K562 (cell line): ENCODE results near the gene AP3B1. TPM values are rescaled to one million over a fixed set of nuclear protein-coding genes. Genes with fewer than 3 reads are reported as not detected.

ENCODE experiments used
- ATAC-seq: fragments of 200-7000 bp; cut with Tn5 transposase; 3 replicates; pipeline ENCODE4 v1.9.1; 2020; ENCODE audit warnings: moderate library complexity
- BruUV-seq: library from RNA; stranded (reverse); fragments of 400-500 nt; replicated peaks from 2 replicates; lab custom pipeline; 2021; lab: Mats Ljungman, UMichigan
- CTCF ChIA-PET: fragments of 300-600 bp; formaldehyde crosslinking; extraction: SDS; loops from one replicate; lab custom pipeline; 2021; ENCODE audit warnings: low intra/inter-chr PET ratio; lab: Yijun Ruan, JAX
- POLR2A ChIA-PET: fragments of 300-600, 350-650 bp; sonication (Branson Sonifier 250); formaldehyde crosslinking; extraction: SDS; loops from one replicate; lab custom pipeline; 2021; ENCODE audit warnings: antibody characterized with exemption, inconsistent platforms; lab: Yijun Ruan, JAX
- DNase-seq, 4 experiments: peaks; one replicate each; pipeline versions ENCODE4 v3.0.0 to v3.0.0-alpha.2; 2011 to 2018; ENCODE audit warnings: low spot score in 3 of 4, mixed read lengths in 3 of 4; ENCODE audit errors: extremely low read depth in 1 of 4
- FAIRE-seq: peaks from 2 replicates; lab custom pipeline; 2011; peaks lifted over from hg19 to GRCh38; lab: Jason Lieb, UNC
- H2AFZ ChIP-seq: 2 replicates; pipeline ENCODE4 v1.6.0; 2011; ENCODE audit warnings: low read depth, low read length, control low read depth, inconsistent platforms
- H3K27ac ChIP-seq: fragments of 200-600 bp; 3 replicates; pipeline ENCODE4 v1.8.0; 2011; ENCODE audit warnings: low read depth, mild to moderate bottlenecking, control low read depth, inconsistent platforms, low read length, moderate library complexity, mixed read lengths; ENCODE audit errors: extremely low read depth
- H3K27me3 ChIP-seq, 2 experiments: fragments of 300-600 bp in 1 of 2; 2 replicates in 1 of 2; 3 replicates in 1 of 2; pipeline versions ENCODE4 v1.6.0 to v1.8.0; 2011; ENCODE audit warnings: inconsistent platforms in 2 of 2, low read length in 2 of 2, mild to moderate bottlenecking in 1 of 2, mixed read lengths in 1 of 2, moderate library complexity in 1 of 2; ENCODE audit not compliant: control insufficient read depth in 2 of 2, insufficient read depth in 2 of 2
- H3K36me3 ChIP-seq: fragments of 300-600 bp; 3 replicates; pipeline ENCODE4 v1.8.0; 2011; ENCODE audit warnings: mild to moderate bottlenecking, low read length, inconsistent platforms; ENCODE audit not compliant: control insufficient read depth, insufficient read depth
- H3K4me1 ChIP-seq, 2 experiments: fragments of 200-600 bp in 1 of 2; replicated peaks in 1 of 2; 2 replicates in 1 of 2; 3 replicates in 1 of 2; pipeline versions ENCODE4 v1.5.1 to v1.8.0; 2011; ENCODE audit warnings: inconsistent platforms in 2 of 2, low read length in 2 of 2, mild to moderate bottlenecking in 1 of 2, mixed read lengths in 1 of 2, moderate library complexity in 1 of 2; ENCODE audit not compliant: control insufficient read depth in 2 of 2, insufficient read depth in 2 of 2
- H3K4me2 ChIP-seq: 2 replicates; pipeline ENCODE4 v1.6.1; 2011; ENCODE audit warnings: low read length, control low read depth, inconsistent platforms, mixed read lengths; ENCODE audit not compliant: insufficient read depth
- H3K4me3 ChIP-seq: fragments of 200-600 bp; sonication (generic), shearing (Covaris generic); 2 replicates; pipeline ENCODE4 v1.5.1; 2016; ENCODE audit warnings: control low read depth, inconsistent platforms
- H3K79me2 ChIP-seq: fragments of 200-600 bp; 3 replicates; pipeline ENCODE4 v1.8.0; 2011; ENCODE audit warnings: low read length, inconsistent platforms; ENCODE audit not compliant: control insufficient read depth, insufficient read depth
- H3K9ac ChIP-seq, 2 experiments: 2 replicates each; pipeline versions ENCODE4 v1.6.0 to v1.6.1; 2011; ENCODE audit warnings: low read depth in 2 of 2, low read length in 2 of 2, control low read depth in 1 of 2, inconsistent platforms in 1 of 2, mild to moderate bottlenecking in 1 of 2, mixed read lengths in 1 of 2; ENCODE audit not compliant: insufficient read depth in 1 of 2
- H3K9me1 ChIP-seq: one replicate; pipeline ENCODE4 v1.6.0; 2011; ENCODE audit warnings: inconsistent platforms, mild to moderate bottlenecking, low read length, moderate library complexity; ENCODE audit not compliant: control insufficient read depth, insufficient read depth
- H3K9me3 ChIP-seq: replicated peaks from 2 replicates; pipeline ENCODE4 v1.5.1; 2011; ENCODE audit warnings: low read depth, low read length, inconsistent platforms; ENCODE audit not compliant: control insufficient read depth, insufficient read depth
- H4K20me1 ChIP-seq: replicated peaks from 2 replicates; pipeline ENCODE4 v1.6.1; 2011; ENCODE audit warnings: low read length, inconsistent platforms, mixed read lengths; ENCODE audit not compliant: control insufficient read depth, insufficient read depth
- CBFA2T2 ChIP-seq: fragments of 450-650 bp; conservative IDR thresholded peaks from 2 replicates; pipeline ENCODE4 v1.6.1; 2017; ENCODE audit warnings: mild to moderate bottlenecking
- CHD2 ChIP-seq: IDR thresholded peaks from 2 replicates; pipeline ENCODE4 v1.6.1; 2011; ENCODE audit warnings: low read depth, low read length
- CHD7 ChIP-seq: fragments of 200-600 bp; sonication (generic); IDR thresholded peaks from one replicate; pipeline ENCODE4 v1.6.1; 2012; ENCODE audit warnings: mild to moderate bottlenecking, low read depth, low read length, inconsistent platforms
- ETV6 ChIP-seq, 3 experiments: fragments of 150-350 bp in 1 of 3; sonication (generic) in 1 of 3; formaldehyde crosslinking in 1 of 3; IDR thresholded peaks; 2 replicates each; pipeline versions ENCODE4 v1.6.1 to v1.8.0; 2014 to 2022; ENCODE audit warnings: borderline replicate concordance in 2 of 3, low read depth in 2 of 3, antibody characterized with exemption in 1 of 3, low read length in 1 of 3, mild to moderate bottlenecking in 1 of 3, missing genetic modification reagents in 1 of 3
- MYC ChIP-seq, 2 experiments: fragments of 250-450 bp in 1 of 2; sonication (Bioruptor Pico) in 1 of 2; IDR thresholded peaks; 2 replicates each; pipeline versions ENCODE4 v1.5.1 to v1.6.1; 2012 to 2021; ENCODE audit warnings: low read depth in 2 of 2, borderline replicate concordance in 1 of 2, improper control_type of control experiment in 1 of 2, low read length in 1 of 2, mild to moderate bottlenecking in 1 of 2, moderate library complexity in 1 of 2
- NCOA1 ChIP-seq: fragments of 450-650 bp; IDR thresholded peaks from 2 replicates; pipeline ENCODE4 v1.6.1; 2016; ENCODE audit warnings: low read depth
- RFX7 ChIP-seq: fragments of 250-450 bp; sonication (Bioruptor Pico); IDR thresholded peaks from 2 replicates; pipeline ENCODE4 v1.5.1; 2021; ENCODE audit warnings: mild to moderate bottlenecking
- SETDB1 ChIP-seq: IDR thresholded peaks from one replicate; pipeline ENCODE4 v1.6.1; 2012; ENCODE audit warnings: low read length, control low read depth, inconsistent platforms
- TRIM28 ChIP-seq: fragments of 450-650 bp; IDR thresholded peaks from 2 replicates; pipeline ENCODE4 v1.6.1; 2017
- USF1 ChIP-seq: sonication (generic); formaldehyde crosslinking; IDR thresholded peaks from 2 replicates; pipeline ENCODE4 v1.9.0; 2022; ENCODE audit warnings: mild to moderate bottlenecking, missing genetic modification reagents
- ZNF507 ChIP-seq: conservative IDR thresholded peaks from 2 replicates; pipeline ENCODE4 v1.6.1; 2017; ENCODE audit warnings: missing genetic modification characterization, missing compliant biosample characterization
- ZNF644 ChIP-seq: fragments of 200-800 bp; sonication (Bioruptor generic); IDR thresholded peaks from 2 replicates; pipeline ENCODE4 v1.6.1; 2016; ENCODE audit warnings: low read depth, missing genetic modification characterization, missing compliant biosample characterization
- WGBS: fragments of 100-300 bp; shearing (Covaris generic); methylation state at CpG from one replicate; pipeline ENCODE4 v1.1.6; 2016; ENCODE audit warnings: low coverage, mixed read lengths; ENCODE audit not compliant: insufficient coverage; ENCODE audit errors: missing lambda C conversion rate; 5-methylcytosine and 5-hydroxymethylcytosine counted together
- in situ Hi-C: fragments of 300-500 bp; cut with MboI; formaldehyde crosslinking; loops from 4 replicates; pipeline ENCODE4 v1.15.0; 2018; ENCODE audit warnings: inconsistent platforms, mixed read lengths
- intact Hi-C: fragments of 100-400 bp; cut with micrococcal nuclease; formaldehyde crosslinking; loops from 2 replicates; pipeline ENCODE4 v1.14.2; 2022
- polyA plus RNA-seq, 8 experiments: library from polyadenylated mRNA; depleted of rRNA in 4 of 8; stranded (reverse) in 5 of 8; unstranded in 3 of 8; fragments of >200 nt; fragmentation: Nextera tagmentation in 2 of 8; fragmentation: Illumina TruSeq in 1 of 8; extraction: Ambion mirVana in 2 of 8; extraction: Trizol in 1 of 8; gene quantifications; 2 replicates each; pipeline versions ENCODE4 v1.2.1 to v1.2.3, GENCODE V29; 2011 to 2014; ENCODE audit warnings: inconsistent platforms in 1 of 8, missing spikeins in 1 of 8
- total RNA-seq, 7 experiments: library from RNA; depleted of rRNA in 6 of 7; stranded (reverse); fragments of >200 nt in 6 of 7; fragmentation: Illumina TruSeq in 2 of 7; extraction: Trizol in 2 of 7; gene quantifications; 2 replicates each; pipeline versions ENCODE4 v1.2.1 to v1.2.3, GENCODE V29; 2011 to 2021; ENCODE audit warnings: low replicate concordance in 1 of 7

The AP3B1 gene
- total and polyA plus RNA-seq, 9 of the 15 experiments (the other 6 are each of a cell fraction or from before 2014, with no cell fraction given): 21.1 to 61.8 (median 42.2) TPM

GRCh38 chr5:78253201-78253600 lies 41.3 kb downstream of the AP3B1 start:
- H2AFZ ChIP-seq: no peak overlapping the region
- no peaks in the 10 kb centered on the region for H3K36me3 ChIP-seq
- no peak overlapping the region for H3K27ac ChIP-seq
- no peaks in the 10 kb centered on the region for H3K9me3 ChIP-seq
- H3K27me3 ChIP-seq: no peaks in the 10 kb centered on the region
- H3K79me2 ChIP-seq: peaks cover 5% of the 10 kb centered on the region; the same call in 1 of the 3 replicates
- DNase-seq (no peak), ATAC-seq (no peak), FAIRE-seq (no peak)
- H3K4me2 ChIP-seq: no peak overlapping the region
- intact Hi-C loops (no loop called here), in situ Hi-C loops (no loop called here)
- H3K4me1 ChIP-seq: no peaks in the 10 kb centered on the region
- 82% methylated on average over 3 of the region's 3 CpGs for WGBS
- POLR2A ChIA-PET: no interaction called here
- no peaks in the 10 kb centered on the region for H4K20me1 ChIP-seq
- H3K9ac ChIP-seq: no peak overlapping the region
- no TSS peak for BruUV-seq
- H3K4me3 ChIP-seq: no peak overlapping the region
- no peaks in the 10 kb centered on the region for H3K9me1 ChIP-seq
- CTCF ChIA-PET: no interaction called here
- no peak for TF ChIP-seq CHD2
- TF ChIP-seq NCOA1: no peak
- TF ChIP-seq ETV6 (IDR thresholded peaks at IDR 0.05; ENCODE audit: borderline replicate concordance in 1 of 2, low read depth in 2 of 2, low read length in 1 of 2): no peak
- no peak for TF ChIP-seq ETV6 (CRISPR knock-in tag; IDR thresholded peaks at IDR 0.05; ENCODE audit: borderline replicate concordance)
- no peak for TF ChIP-seq USF1 (CRISPR knock-in tag)
- no peak for TF ChIP-seq CHD7
- no peak for TF ChIP-seq CBFA2T2
- TF ChIP-seq TRIM28: no peak
- no peak for TF ChIP-seq MYC (IDR thresholded peaks at IDR 0.05; ENCODE audit: low read depth, low read length)
- no peak for TF ChIP-seq MYC (CRISPR knock-in tag; IDR thresholded peaks at IDR 0.05; ENCODE audit: borderline replicate concordance, low read depth)
- no peak for TF ChIP-seq SETDB1
- no peak for TF ChIP-seq RFX7
- no peak for TF ChIP-seq ZNF507 (tag)
- TF ChIP-seq ZNF644 (tag): no peak
